ENCODE data around the gene ZNF638.

Gene ZNF638

DNA sequence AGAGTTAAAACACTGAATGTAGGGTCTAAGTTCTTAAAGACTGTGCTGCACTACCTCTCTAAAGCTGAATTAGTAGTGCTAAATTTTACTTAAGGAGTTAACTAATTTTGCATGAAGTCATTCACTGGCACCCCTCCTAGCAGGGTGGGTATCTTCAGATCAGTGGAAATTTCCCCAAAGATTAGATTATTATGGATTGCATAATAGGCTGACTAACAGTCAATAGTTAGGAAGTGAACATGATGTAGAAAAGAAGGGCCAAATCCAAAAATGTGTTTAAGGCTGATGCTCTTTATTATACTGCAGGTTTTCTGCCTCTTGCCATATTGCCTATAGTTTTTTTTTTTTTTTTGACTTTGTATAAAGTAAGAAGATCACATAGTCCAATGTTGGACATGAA is 5.2 kb downstream of the ZNF638 start:
- no peak overlapping the region for H3K27ac ChIP-seq (ENCODE audit: low read depth, low read length, poor library complexity, severe bottlenecking)
- H3K79me2 ChIP-seq (ENCODE audit: insufficient read depth, low read length), result peaks cover 99% of the 10 kb centered on the region
- peaks cover 19% of the 10 kb centered on the region for H3K4me1 ChIP-seq (ENCODE audit: insufficient read depth, low read length, severe bottlenecking)
- H4K20me1 ChIP-seq (ENCODE audit: insufficient read depth, low read length), result no peaks in the 10 kb centered on the region
- H3K9ac ChIP-seq (ENCODE audit: low read length), result no peak overlapping the region
- TF ChIP-seq, protein P1, sequence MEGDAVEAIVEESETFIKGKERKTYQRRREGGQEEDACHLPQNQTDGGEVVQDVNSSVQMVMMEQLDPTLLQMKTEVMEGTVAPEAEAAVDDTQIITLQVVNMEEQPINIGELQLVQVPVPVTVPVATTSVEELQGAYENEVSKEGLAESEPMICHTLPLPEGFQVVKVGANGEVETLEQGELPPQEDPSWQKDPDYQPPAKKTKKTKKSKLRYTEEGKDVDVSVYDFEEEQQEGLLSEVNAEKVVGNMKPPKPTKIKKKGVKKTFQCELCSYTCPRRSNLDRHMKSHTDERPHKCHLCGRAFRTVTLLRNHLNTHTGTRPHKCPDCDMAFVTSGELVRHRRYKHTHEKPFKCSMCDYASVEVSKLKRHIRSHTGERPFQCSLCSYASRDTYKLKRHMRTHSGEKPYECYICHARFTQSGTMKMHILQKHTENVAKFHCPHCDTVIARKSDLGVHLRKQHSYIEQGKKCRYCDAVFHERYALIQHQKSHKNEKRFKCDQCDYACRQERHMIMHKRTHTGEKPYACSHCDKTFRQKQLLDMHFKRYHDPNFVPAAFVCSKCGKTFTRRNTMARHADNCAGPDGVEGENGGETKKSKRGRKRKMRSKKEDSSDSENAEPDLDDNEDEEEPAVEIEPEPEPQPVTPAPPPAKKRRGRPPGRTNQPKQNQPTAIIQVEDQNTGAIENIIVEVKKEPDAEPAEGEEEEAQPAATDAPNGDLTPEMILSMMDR (IDR thresholded peaks at IDR 0.05; ENCODE audit: low read length), result no peak
- TF ChIP-seq EZH2 (IDR thresholded peaks at IDR 0.05; ENCODE audit: borderline replicate concordance, low read length), result no peak
- no peak overlapping the region for H3K4me3 ChIP-seq (ENCODE audit: low read depth, low read length, poor library complexity, severe bottlenecking)
- no peak overlapping the region for H2AFZ ChIP-seq (ENCODE audit: low read length)
- no peak overlapping the region for H3K4me2 ChIP-seq (ENCODE audit: low read length)
- H3F3A ChIP-seq (ENCODE audit: insufficient read depth, low read length), result no peaks in the 10 kb centered on the region
- H3K36me3 ChIP-seq (ENCODE audit: insufficient read depth, low read length), result peaks cover 66% of the 10 kb centered on the region
- no peaks in the 10 kb centered on the region for H3K9me2 ChIP-seq (ENCODE audit: low read depth, low read length)
- H3K27me3 ChIP-seq (ENCODE audit: insufficient read depth, low read length), result no peaks in the 10 kb centered on the region
- peaks cover 4% of the 10 kb centered on the region; the same call in 1 of the 2 replicates for H3K9me3 ChIP-seq (ENCODE audit: low read length)

DNA sequence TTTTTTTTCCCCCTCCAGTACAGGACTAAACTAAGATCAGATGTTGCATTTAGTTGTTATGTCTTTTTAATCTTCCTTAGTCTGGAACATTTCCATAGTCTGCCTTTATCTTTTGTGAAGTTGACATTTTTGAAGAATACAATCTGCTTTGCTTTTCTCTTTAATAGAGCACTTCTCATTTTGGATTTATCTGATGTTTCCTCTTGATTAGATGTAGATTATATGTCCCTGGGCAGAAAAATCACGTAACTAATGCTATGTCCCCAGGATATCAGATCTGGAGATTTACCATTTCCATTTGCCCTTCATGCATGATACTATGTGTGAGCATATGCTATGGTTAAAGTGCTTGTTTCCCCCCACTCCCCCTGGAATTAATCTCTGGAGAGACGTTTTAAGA is 6.2 kb downstream of the ZNF638 start:
- Histone ChIP-seq H3K4me3 (ENCODE audit: low read depth, low read length, poor library complexity, severe bottlenecking) (no peak overlapping the region), H2AFZ (ENCODE audit: low read length) (no peak overlapping the region), H3K9me3 (ENCODE audit: low read length) (peaks cover 4% of the 10 kb centered on the region; the same call in 1 of the 2 replicates), H3K79me2 (ENCODE audit: insufficient read depth, low read length) (peaks cover 100% of the 10 kb centered on the region), H3F3A (ENCODE audit: insufficient read depth, low read length) (no peaks in the 10 kb centered on the region), H4K20me1 (ENCODE audit: insufficient read depth, low read length) (no peaks in the 10 kb centered on the region), H3K9ac (ENCODE audit: low read length) (no peak overlapping the region), H3K4me1 (ENCODE audit: insufficient read depth, low read length, severe bottlenecking) (peaks cover 18% of the 10 kb centered on the region), H3K36me3 (ENCODE audit: insufficient read depth, low read length) (peaks cover 71% of the 10 kb centered on the region), H3K4me2 (ENCODE audit: low read length) (no peak overlapping the region), H3K9me2 (ENCODE audit: low read depth, low read length) (no peaks in the 10 kb centered on the region), H3K27ac (ENCODE audit: low read depth, low read length, poor library complexity, severe bottlenecking) (no peak overlapping the region), H3K27me3 (ENCODE audit: insufficient read depth, low read length) (no peaks in the 10 kb centered on the region)
- no peak for TF ChIP-seq EZH2 (IDR thresholded peaks at IDR 0.05; ENCODE audit: borderline replicate concordance, low read length)
- TF ChIP-seq, protein P1 (IDR thresholded peaks at IDR 0.05; ENCODE audit: low read length), result no peak

DNA sequence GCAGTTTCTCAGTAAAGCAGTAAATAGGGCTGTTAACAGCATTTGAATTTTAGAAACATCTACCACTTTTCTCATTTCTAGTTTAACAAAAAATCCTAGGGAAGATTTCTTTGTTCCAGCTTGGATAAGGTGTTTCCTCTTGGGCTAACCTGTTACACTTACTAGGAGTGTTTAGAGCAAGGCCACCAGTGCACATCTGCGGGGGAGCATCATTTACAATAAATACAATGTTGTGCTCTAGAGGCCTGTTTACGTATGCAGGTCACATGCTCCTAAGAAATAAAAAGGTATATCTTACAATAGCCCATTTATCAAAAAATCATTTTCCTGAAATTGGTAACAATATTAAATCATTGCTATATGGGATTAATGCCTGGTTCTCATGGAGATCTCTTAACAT is 8.1 kb downstream of the ZNF638 start:
- Histone ChIP-seq H3K9ac (ENCODE audit: low read length) (no peak overlapping the region), H3K4me3 (ENCODE audit: low read depth, low read length, poor library complexity, severe bottlenecking) (no peak overlapping the region), H3K9me2 (ENCODE audit: low read depth, low read length) (no peaks in the 10 kb centered on the region), H3K4me2 (ENCODE audit: low read length) (no peak overlapping the region), H3K27me3 (ENCODE audit: insufficient read depth, low read length) (no peaks in the 10 kb centered on the region), H3K9me3 (ENCODE audit: low read length) (peaks cover 4% of the 10 kb centered on the region; the same call in 1 of the 2 replicates), H3K36me3 (ENCODE audit: insufficient read depth, low read length) (peaks cover 71% of the 10 kb centered on the region), H2AFZ (ENCODE audit: low read length) (no peak overlapping the region), H3K4me1 (ENCODE audit: insufficient read depth, low read length, severe bottlenecking) (no peaks in the 10 kb centered on the region), H3K79me2 (ENCODE audit: insufficient read depth, low read length) (peaks cover 97% of the 10 kb centered on the region), H3K27ac (ENCODE audit: low read depth, low read length, poor library complexity, severe bottlenecking) (no peak overlapping the region), H3F3A (ENCODE audit: insufficient read depth, low read length) (no peaks in the 10 kb centered on the region), H4K20me1 (ENCODE audit: insufficient read depth, low read length) (0 out of 2 replicates have a peak, but pooled peaks cover 2% of the 10 kb centered on the region)
- TF ChIP-seq, protein P1 (IDR thresholded peaks at IDR 0.05; ENCODE audit: low read length), result no peak
- TF ChIP-seq EZH2 (IDR thresholded peaks at IDR 0.05; ENCODE audit: borderline replicate concordance, low read length), result no peak

Measured in OCI-LY1 (cell line).